HG03095 (cell line): ENCODE results near the gene B3GALT6.

Source experiments
- ATAC-seq: cut with Tn5 transposase; IDR thresholded peaks from one replicate; pipeline ENCODE4 v1.9.1; 2021; ENCODE audit warnings: moderate library complexity; ENCODE audit not compliant: unreplicated experiment

Gene B3GALT6

GRCh38 chr1:1215881-1216605, 16.0 kb upstream of the B3GALT6 start:
- ATAC-seq, result no peak

- ATAC-seq, result no peak
Observed at GRCh38 chr1:1216770-1217620, 15.0 kb upstream of the B3GALT6 start.

GRCh38 chr1:1217621-1218523, 14.2 kb upstream of the B3GALT6 start:
- ATAC-seq, result no peak

- ATAC-seq, result no peak
Observed at GRCh38 chr1:1218524-1219200, 13.4 kb upstream of the B3GALT6 start.

- ATAC-seq, result no peak
Observed at GRCh38 chr1:1219341-1219740, 12.7 kb upstream of the B3GALT6 start.

GRCh38 chr1:1220197-1220596, 11.8 kb upstream of the B3GALT6 start:
- no peak for ATAC-seq

GRCh38 chr1:1221887-1222574, 10.0 kb upstream of the B3GALT6 start:
- ATAC-seq, result no peak

- no peak for ATAC-seq
Observed at GRCh38 chr1:1222575-1223225, 9.3 kb upstream of the B3GALT6 start.

- ATAC-seq, result no peak
Observed at GRCh38 chr1:1223321-1223720, 8.7 kb upstream of the B3GALT6 start.

GRCh38 chr1:1223891-1224290, 8.1 kb upstream of the B3GALT6 start:
- no peak for ATAC-seq

- ATAC-seq, result no peak
Observed at GRCh38 chr1:1225238-1225845, 6.7 kb upstream of the B3GALT6 start.

- no peak for ATAC-seq
Observed at GRCh38 chr1:1225913-1226312, 6.1 kb upstream of the B3GALT6 start.

GRCh38 chr1:1226566-1227362, 5.3 kb upstream of the B3GALT6 start:
- ATAC-seq, result no peak

GRCh38 chr1:1227386-1227785, 4.7 kb upstream of the B3GALT6 start:
- no peak for ATAC-seq

GRCh38 chr1:1228187-1228586, 3.9 kb upstream of the B3GALT6 start:
- no peak for ATAC-seq

GRCh38 chr1:1228596-1229321, 3.3 kb upstream of the B3GALT6 start:
- ATAC-seq, result no peak

- ATAC-seq, result no peak
Observed at GRCh38 chr1:1229770-1230169, 2.3 kb upstream of the B3GALT6 start.
